HCT116 (cell line): ENCODE results near the gene PNPLA2. TPM values are rescaled to one million over a fixed set of nuclear protein-coding genes. Genes with fewer than 3 reads are reported as not detected.

Source experiments
- ATAC-seq: fragments of 200-7000 bp; cut with Tn5 transposase; 2 replicates; pipeline ENCODE4 v1.9.1; 2020; ENCODE audit warnings: mild to moderate bottlenecking, moderate library complexity
- BruUV-seq: library from RNA; stranded (reverse); fragments of 400-500 nt; replicated peaks from 2 replicates; lab custom pipeline; 2021; lab: Mats Ljungman, UMichigan
- CTCF ChIA-PET: fragments of 300-600 bp; sonication (Branson Sonifier 250); formaldehyde crosslinking; loops from one replicate; lab custom pipeline; 2021; ENCODE audit warnings: antibody characterized with exemption; lab: Charles Lee
- POLR2A ChIA-PET: fragments of 300-600, 350-600 bp; sonication (Branson Sonifier 250); formaldehyde crosslinking; loops from one replicate; lab custom pipeline; 2021; ENCODE audit warnings: antibody characterized with exemption; lab: Charles Lee
- RAD21 ChIA-PET, 2 experiments: fragments of 300-600 bp; sonication (Branson Sonifier 250); formaldehyde crosslinking; loops; one replicate each; lab custom pipeline; 2023; ENCODE audit warnings: low total read pairs in 2 of 2; ENCODE audit not compliant: uncharacterized antibody in 2 of 2, unreplicated experiment in 2 of 2, low non-redundant PET in 1 of 2; lab: Charles Lee
- DNase-seq: peaks from one replicate; pipeline ENCODE4 v3.0.0-alpha.2; 2010; ENCODE audit warnings: low read depth, low spot score
- H2AFZ ChIP-seq: fragments of 200-600 bp; shearing (Covaris generic), sonication (generic); 2 replicates; pipeline ENCODE4 v1.6.1; 2017; ENCODE audit warnings: low read depth, mixed run types, mixed read lengths, antibody characterized with exemption, low read length; ENCODE audit not compliant: poor library complexity, severe bottlenecking
- H3K27ac ChIP-seq: 2 replicates; pipeline ENCODE4 v1.5.1; 2012; ENCODE audit warnings: low read depth, low read length
- H3K27me3 ChIP-seq: fragments of 200-600 bp; sonication (generic); 2 replicates; pipeline ENCODE4 v1.6.1; 2016; ENCODE audit warnings: mixed run types, low read length, mixed read lengths; ENCODE audit not compliant: insufficient read depth
- H3K36me3 ChIP-seq, 2 experiments: fragments of 200-500 bp in 1 of 2; fragments of 200-600 bp in 1 of 2; sonication (Bioruptor generic) in 1 of 2; sonication (generic) in 1 of 2; 2 replicates each; pipeline versions ENCODE4 v1.5.1 to v1.6.1; 2014 to 2016; ENCODE audit warnings: low read length in 2 of 2, inconsistent platforms in 1 of 2, mixed read lengths in 1 of 2, mixed run types in 1 of 2; ENCODE audit not compliant: insufficient read depth in 2 of 2, control insufficient read depth in 1 of 2
- H3K4me1 ChIP-seq, 2 experiments: fragments of 200-600 bp in 1 of 2; sonication (generic) in 1 of 2; 2 replicates each; pipeline versions ENCODE4 v1.5.1 to v1.6.1; 2012 to 2017; ENCODE audit warnings: low read length in 2 of 2, inconsistent platforms in 1 of 2, mild to moderate bottlenecking in 1 of 2, mixed read lengths in 1 of 2, mixed run types in 1 of 2, moderate library complexity in 1 of 2; ENCODE audit not compliant: insufficient read depth in 2 of 2, control insufficient read depth in 1 of 2
- H3K4me2 ChIP-seq: fragments of 200-600 bp; sonication (generic); 2 replicates; pipeline ENCODE4 v1.6.1; 2017; ENCODE audit warnings: mixed run types, low read length, mixed read lengths
- H3K4me3 ChIP-seq, 2 experiments: fragments of 200-600 bp in 1 of 2; sonication (generic) in 1 of 2; replicated peaks in 1 of 2; 2 replicates each; pipeline ENCODE4 v1.5.1; 2011 to 2016; ENCODE audit warnings: low read length in 2 of 2, control low read depth in 1 of 2, low read depth in 1 of 2, mild to moderate bottlenecking in 1 of 2, mixed read lengths in 1 of 2, mixed run types in 1 of 2
- H3K79me2 ChIP-seq: fragments of 200-600 bp; sonication (generic); 2 replicates; pipeline ENCODE4 v1.6.1; 2017; ENCODE audit warnings: mild to moderate bottlenecking, mixed run types, low read length, moderate library complexity, mixed read lengths; ENCODE audit not compliant: insufficient read depth
- H3K9ac ChIP-seq: fragments of 200-600 bp; sonication (generic); 2 replicates; pipeline ENCODE4 v1.6.1; 2016; ENCODE audit warnings: low read length, mixed read lengths
- H3K9me2 ChIP-seq: fragments of 200-600 bp; sonication (generic), shearing (Covaris generic); 2 replicates; pipeline ENCODE4 v1.6.1; 2017; ENCODE audit warnings: mixed run types, mild to moderate bottlenecking, moderate library complexity; ENCODE audit not compliant: insufficient read depth
- H3K9me3 ChIP-seq, 2 experiments: fragments of 200-500 bp in 1 of 2; fragments of 200-600 bp in 1 of 2; sonication (Bioruptor generic) in 1 of 2; sonication (generic) in 1 of 2; 2 replicates each; pipeline ENCODE4 v1.6.1; 2014 to 2017; ENCODE audit warnings: low read length in 2 of 2, mixed read lengths in 2 of 2, inconsistent platforms in 1 of 2, low read depth in 1 of 2, mild to moderate bottlenecking in 1 of 2, mixed run types in 1 of 2, moderate library complexity in 1 of 2; ENCODE audit not compliant: control insufficient read depth in 1 of 2, insufficient read depth in 1 of 2
- H4K20me1 ChIP-seq: fragments of 200-600 bp; sonication (generic), shearing (Covaris generic); 2 replicates; pipeline ENCODE4 v1.6.1; 2017; ENCODE audit warnings: mixed run types, mild to moderate bottlenecking, moderate library complexity; ENCODE audit not compliant: insufficient read depth
- CBX3 ChIP-seq: IDR thresholded peaks from 2 replicates; pipeline ENCODE4 v1.6.1; 2012; ENCODE audit warnings: low read depth
- CTCF ChIP-seq, 3 experiments: fragments of 200-600 bp in 1 of 3; sonication (generic) in 1 of 3; IDR thresholded peaks in 2 of 3; conservative IDR thresholded peaks in 1 of 3; 2 replicates each; pipeline ENCODE4 v1.5.1; 2012 to 2017; ENCODE audit warnings: low read depth in 2 of 3, low read length in 2 of 3, antibody characterized with exemption in 1 of 3, borderline replicate concordance in 1 of 3, control low read depth in 1 of 3, mild to moderate bottlenecking in 1 of 3, mixed read lengths in 1 of 3, mixed run types in 1 of 3, moderate library complexity in 1 of 3; ENCODE audit not compliant: insufficient read depth in 1 of 3
- POLR2A ChIP-seq: IDR thresholded peaks from 2 replicates; pipeline ENCODE4 v1.7.0; 2011; ENCODE audit warnings: borderline replicate concordance; ENCODE audit not compliant: insufficient read depth, insufficient read length; ENCODE audit errors: extremely low read depth
- POLR2AphosphoS5 ChIP-seq: IDR thresholded peaks from 2 replicates; pipeline ENCODE4 v1.6.1; 2011; ENCODE audit warnings: mild to moderate bottlenecking, low read depth, low read length, moderate library complexity
- RAD21 ChIP-seq: IDR thresholded peaks from 2 replicates; pipeline ENCODE4 v1.6.1; 2012; ENCODE audit warnings: low read depth, mild to moderate bottlenecking
- SP1 ChIP-seq: IDR thresholded peaks from 2 replicates; pipeline ENCODE4 v1.6.1; 2012; ENCODE audit warnings: low read depth
- SRF ChIP-seq: IDR thresholded peaks from 2 replicates; pipeline ENCODE4 v1.6.1; 2012; ENCODE audit warnings: low read depth
- YY1 ChIP-seq: IDR thresholded peaks from 2 replicates; pipeline ENCODE4 v1.6.1; 2011; ENCODE audit warnings: low read length, low read depth, moderate library complexity, mild to moderate bottlenecking; ENCODE audit not compliant: insufficient replicate concordance; ENCODE audit errors: extremely low read depth
- intact Hi-C: fragments of 100-400 bp; cut with micrococcal nuclease; formaldehyde crosslinking; loops from 2 replicates; pipeline ENCODE4 v1.10.0; 2022
- total RNA-seq: library from RNA; stranded (reverse); gene quantifications from one replicate; pipeline ENCODE4 v1.2.1, GENCODE V29; 2021; ENCODE audit not compliant: unreplicated experiment
- TF ChIP-seq, protein P1 (sequence below): IDR thresholded peaks from 2 replicates; pipeline ENCODE4 v1.6.1; 2012

Gene PNPLA2
- total RNA-seq, 1 experiment from 2014 or later: 124 TPM

- ATAC-seq (no peak), DNase-seq (no peak)
- no TSS peak for BruUV-seq
- H3K9me3 ChIP-seq: no peaks in the 10 kb centered on the region
- H2AFZ ChIP-seq: no peak overlapping the region
- no peaks in the 10 kb centered on the region for H3K27me3 ChIP-seq
- peaks cover 0 to 9% of the 10 kb centered on the region in 2 experiments; a peak in 1 of 4 replicates for H3K36me3 ChIP-seq
- peaks cover 32% of the 10 kb centered on the region for H3K79me2 ChIP-seq
- RAD21 ChIA-PET: no interaction called here
- CTCF ChIA-PET: interaction anchor here (0.8 kb wide), 1 partner anchor 9 kb away, joined by 3 read pairs; the partner anchor contains the start of gene RPLP2
- H3K4me3 ChIP-seq: no peak overlapping the region
- intact Hi-C loops: no loop called here
- no peak overlapping the region for H3K27ac ChIP-seq
- H3K4me1 ChIP-seq: peaks cover 26 to 46% of the 10 kb centered on the region in 2 experiments
- no peak overlapping the region for H3K4me2 ChIP-seq
- no peaks in the 10 kb centered on the region for H4K20me1 ChIP-seq
- no peak for TF ChIP-seq SRF
- no peak for TF ChIP-seq RAD21
- TF ChIP-seq, protein P1, sequence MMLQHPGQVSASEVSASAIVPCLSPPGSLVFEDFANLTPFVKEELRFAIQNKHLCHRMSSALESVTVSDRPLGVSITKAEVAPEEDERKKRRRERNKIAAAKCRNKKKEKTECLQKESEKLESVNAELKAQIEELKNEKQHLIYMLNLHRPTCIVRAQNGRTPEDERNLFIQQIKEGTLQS: no peak
- no peak for TF ChIP-seq CTCF (IDR thresholded peaks at IDR 0.05 in 2 of 3, conservative IDR thresholded peaks at IDR 0.05 in 1 of 3; ENCODE audit: borderline replicate concordance in 1 of 3, insufficient read depth in 1 of 3, low read depth in 2 of 3, low read length in 2 of 3)
- no peak for TF ChIP-seq POLR2AphosphoS5
- no peak overlapping the region for H3K9ac ChIP-seq
- H3K9me2 ChIP-seq: no peaks in the 10 kb centered on the region
- POLR2A ChIA-PET: no interaction called here
These were observed 18.2 kb upstream of the PNPLA2 start for GRCh38 chr11:800473-800872.

- no peaks in the 10 kb centered on the region for H3K9me3 ChIP-seq
- no peak for TF ChIP-seq YY1
- no peak for TF ChIP-seq SP1
- TF ChIP-seq CBX3: no peak
- TF ChIP-seq, protein P1: no peak
- TF ChIP-seq POLR2A: no peak
- no peak overlapping the region for H2AFZ ChIP-seq
- H3K27ac ChIP-seq: no peak overlapping the region; the same call in 1 of the 2 replicates
- H3K79me2 ChIP-seq: peaks cover 26% of the 10 kb centered on the region
- ChIA-PET RAD21 (no interaction called here), POLR2A (no interaction called here), CTCF (interaction anchor here (0.8 kb wide), 1 partner anchor 8 kb away, joined by 3 read pairs; the partner anchor contains the start of gene RPLP2)
- intact Hi-C loops: no loop called here
- no peaks in the 10 kb centered on the region for H3K27me3 ChIP-seq
- no peaks in the 10 kb centered on the region for H4K20me1 ChIP-seq
- no peak for DNase-seq
- no peak overlapping the region for H3K4me3 ChIP-seq
- H3K4me2 ChIP-seq: no peak overlapping the region
- no TSS peak for BruUV-seq
- ATAC-seq: no peak
- H3K4me1 ChIP-seq: peaks cover 29 to 40% of the 10 kb centered on the region in 2 experiments
- H3K9ac ChIP-seq: no peak overlapping the region
- peaks cover 0 to 9% of the 10 kb centered on the region in 2 experiments; a peak in 1 of 4 replicates for H3K36me3 ChIP-seq
- no peaks in the 10 kb centered on the region for H3K9me2 ChIP-seq
These were observed 17.5 kb upstream of the PNPLA2 start for GRCh38 chr11:801097-801780.
